Measurements from ENCODE around the gene C17orf67. TPM values are rescaled to one million over a fixed set of nuclear protein-coding genes. Genes with fewer than 3 reads are reported as not detected.

The C17orf67 gene
- total and polyA plus RNA-seq, 2 of the 13 experiments (the other 11 are each of a cell fraction or from before 2014, with no cell fraction given), result 0.41 to 0.86 TPM

DNA sequence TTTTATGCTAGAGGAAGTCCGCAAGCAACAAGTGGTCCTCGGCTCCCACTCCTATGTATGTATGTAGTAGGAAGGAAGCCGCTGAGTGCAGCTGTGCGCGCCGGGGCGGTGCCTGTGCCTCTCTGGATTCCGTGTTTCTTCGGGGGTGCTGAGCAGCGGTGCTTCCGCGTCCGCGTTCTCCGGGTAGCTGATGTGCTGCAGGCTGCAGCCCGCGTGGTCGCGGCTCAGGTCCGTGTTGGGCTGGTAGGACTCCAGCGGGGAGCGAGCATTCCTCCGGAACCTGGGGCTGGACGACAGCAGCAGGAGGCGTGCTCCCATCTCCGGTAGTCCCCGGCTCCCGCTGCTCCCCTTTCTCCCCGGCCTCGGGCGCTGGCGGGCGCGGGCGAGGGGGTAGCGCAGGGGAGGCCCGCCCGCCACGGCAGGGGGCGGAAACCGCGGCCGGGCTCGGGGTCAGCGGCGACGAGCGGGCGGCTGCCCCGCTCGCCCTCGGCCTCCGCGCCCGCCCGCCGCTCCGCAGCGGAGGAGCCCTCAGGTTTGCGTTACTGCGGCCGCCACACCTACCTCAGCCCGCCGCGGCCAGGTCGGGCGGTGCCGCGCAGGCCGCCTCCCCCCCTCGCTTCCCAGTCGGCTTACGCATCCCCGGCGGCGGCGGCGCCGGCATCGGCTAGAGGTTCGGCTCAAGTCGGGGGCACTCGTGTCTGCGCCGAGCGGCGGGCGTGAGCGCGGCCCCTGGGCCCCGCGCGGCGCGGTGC, 487 bp downstream of the C17orf67 start (continued):
- TF ChIP-seq, protein P1, sequence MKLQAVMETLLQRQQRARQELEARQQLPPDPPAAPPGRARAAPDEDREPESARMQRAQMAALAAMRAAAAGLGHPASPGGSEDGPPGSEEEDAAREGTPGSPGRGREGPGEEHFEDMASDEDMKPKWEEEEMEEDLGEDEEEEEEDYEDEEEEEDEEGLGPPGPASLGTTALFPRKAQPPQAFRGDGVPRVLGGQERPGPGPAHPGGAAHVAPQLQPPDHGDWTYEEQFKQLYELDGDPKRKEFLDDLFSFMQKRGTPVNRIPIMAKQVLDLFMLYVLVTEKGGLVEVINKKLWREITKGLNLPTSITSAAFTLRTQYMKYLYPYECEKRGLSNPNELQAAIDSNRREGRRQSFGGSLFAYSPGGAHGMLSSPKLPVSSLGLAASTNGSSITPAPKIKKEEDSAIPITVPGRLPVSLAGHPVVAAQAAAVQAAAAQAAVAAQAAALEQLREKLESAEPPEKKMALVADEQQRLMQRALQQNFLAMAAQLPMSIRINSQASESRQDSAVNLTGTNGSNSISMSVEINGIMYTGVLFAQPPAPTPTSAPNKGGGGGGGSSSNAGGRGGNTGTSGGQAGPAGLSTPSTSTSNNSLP (IDR thresholded peaks at IDR 0.05; ENCODE audit: low read depth, low read length), result no peak
- TF ChIP-seq PPARG (CRISPR knock-in tag; conservative IDR thresholded peaks at IDR 0.05) (no peak), ZNF879 (CRISPR knock-in tag; IDR thresholded peaks at IDR 0.05) (no peak), KAT7 (CRISPR knock-in tag; IDR thresholded peaks at IDR 0.05; ENCODE audit: borderline replicate concordance) (no peak), CBX5 (CRISPR knock-in tag; IDR thresholded peaks at IDR 0.05; ENCODE audit: borderline replicate concordance) (0 out of 2 replicates have a peak, but pooled peaks have one; percentile 16), KLF13 (CRISPR knock-in tag; IDR thresholded peaks at IDR 0.05) (0 out of 2 replicates have a peak, but pooled peaks have one; percentile 26), GATAD2A (CRISPR knock-in tag; IDR thresholded peaks at IDR 0.05) (no peak), SCMH1 (CRISPR knock-in tag; IDR thresholded peaks at IDR 0.05; ENCODE audit: borderline replicate concordance) (no peak)
- TF ChIP-seq, protein P2, sequence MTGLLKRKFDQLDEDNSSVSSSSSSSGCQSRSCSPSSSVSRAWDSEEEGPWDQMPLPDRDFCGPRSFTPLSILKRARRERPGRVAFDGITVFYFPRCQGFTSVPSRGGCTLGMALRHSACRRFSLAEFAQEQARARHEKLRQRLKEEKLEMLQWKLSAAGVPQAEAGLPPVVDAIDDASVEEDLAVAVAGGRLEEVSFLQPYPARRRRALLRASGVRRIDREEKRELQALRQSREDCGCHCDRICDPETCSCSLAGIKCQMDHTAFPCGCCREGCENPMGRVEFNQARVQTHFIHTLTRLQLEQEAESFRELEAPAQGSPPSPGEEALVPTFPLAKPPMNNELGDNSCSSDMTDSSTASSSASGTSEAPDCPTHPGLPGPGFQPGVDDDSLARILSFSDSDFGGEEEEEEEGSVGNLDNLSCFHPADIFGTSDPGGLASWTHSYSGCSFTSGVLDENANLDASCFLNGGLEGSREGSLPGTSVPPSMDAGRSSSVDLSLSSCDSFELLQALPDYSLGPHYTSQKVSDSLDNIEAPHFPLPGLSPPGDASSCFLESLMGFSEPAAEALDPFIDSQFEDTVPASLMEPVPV (CRISPR knock-in tag; IDR thresholded peaks at IDR 0.05), result no peak; the same call in 1 of the 2 replicates
- TF ChIP-seq, protein P3, sequence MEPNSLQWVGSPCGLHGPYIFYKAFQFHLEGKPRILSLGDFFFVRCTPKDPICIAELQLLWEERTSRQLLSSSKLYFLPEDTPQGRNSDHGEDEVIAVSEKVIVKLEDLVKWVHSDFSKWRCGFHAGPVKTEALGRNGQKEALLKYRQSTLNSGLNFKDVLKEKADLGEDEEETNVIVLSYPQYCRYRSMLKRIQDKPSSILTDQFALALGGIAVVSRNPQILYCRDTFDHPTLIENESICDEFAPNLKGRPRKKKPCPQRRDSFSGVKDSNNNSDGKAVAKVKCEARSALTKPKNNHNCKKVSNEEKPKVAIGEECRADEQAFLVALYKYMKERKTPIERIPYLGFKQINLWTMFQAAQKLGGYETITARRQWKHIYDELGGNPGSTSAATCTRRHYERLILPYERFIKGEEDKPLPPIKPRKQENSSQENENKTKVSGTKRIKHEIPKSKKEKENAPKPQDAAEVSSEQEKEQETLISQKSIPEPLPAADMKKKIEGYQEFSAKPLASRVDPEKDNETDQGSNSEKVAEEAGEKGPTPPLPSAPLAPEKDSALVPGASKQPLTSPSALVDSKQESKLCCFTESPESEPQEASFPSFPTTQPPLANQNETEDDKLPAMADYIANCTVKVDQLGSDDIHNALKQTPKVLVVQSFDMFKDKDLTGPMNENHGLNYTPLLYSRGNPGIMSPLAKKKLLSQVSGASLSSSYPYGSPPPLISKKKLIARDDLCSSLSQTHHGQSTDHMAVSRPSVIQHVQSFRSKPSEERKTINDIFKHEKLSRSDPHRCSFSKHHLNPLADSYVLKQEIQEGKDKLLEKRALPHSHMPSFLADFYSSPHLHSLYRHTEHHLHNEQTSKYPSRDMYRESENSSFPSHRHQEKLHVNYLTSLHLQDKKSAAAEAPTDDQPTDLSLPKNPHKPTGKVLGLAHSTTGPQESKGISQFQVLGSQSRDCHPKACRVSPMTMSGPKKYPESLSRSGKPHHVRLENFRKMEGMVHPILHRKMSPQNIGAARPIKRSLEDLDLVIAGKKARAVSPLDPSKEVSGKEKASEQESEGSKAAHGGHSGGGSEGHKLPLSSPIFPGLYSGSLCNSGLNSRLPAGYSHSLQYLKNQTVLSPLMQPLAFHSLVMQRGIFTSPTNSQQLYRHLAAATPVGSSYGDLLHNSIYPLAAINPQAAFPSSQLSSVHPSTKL (CRISPR knock-in tag; IDR thresholded peaks at IDR 0.05), result no peak; the same call in 1 of the 2 replicates
- TF ChIP-seq, protein P4, sequence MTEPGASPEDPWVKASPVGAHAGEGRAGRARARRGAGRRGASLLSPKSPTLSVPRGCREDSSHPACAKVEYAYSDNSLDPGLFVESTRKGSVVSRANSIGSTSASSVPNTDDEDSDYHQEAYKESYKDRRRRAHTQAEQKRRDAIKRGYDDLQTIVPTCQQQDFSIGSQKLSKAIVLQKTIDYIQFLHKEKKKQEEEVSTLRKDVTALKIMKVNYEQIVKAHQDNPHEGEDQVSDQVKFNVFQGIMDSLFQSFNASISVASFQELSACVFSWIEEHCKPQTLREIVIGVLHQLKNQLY (CRISPR knock-in tag; IDR thresholded peaks at IDR 0.05), result no peak
- TF ChIP-seq, protein P5, sequence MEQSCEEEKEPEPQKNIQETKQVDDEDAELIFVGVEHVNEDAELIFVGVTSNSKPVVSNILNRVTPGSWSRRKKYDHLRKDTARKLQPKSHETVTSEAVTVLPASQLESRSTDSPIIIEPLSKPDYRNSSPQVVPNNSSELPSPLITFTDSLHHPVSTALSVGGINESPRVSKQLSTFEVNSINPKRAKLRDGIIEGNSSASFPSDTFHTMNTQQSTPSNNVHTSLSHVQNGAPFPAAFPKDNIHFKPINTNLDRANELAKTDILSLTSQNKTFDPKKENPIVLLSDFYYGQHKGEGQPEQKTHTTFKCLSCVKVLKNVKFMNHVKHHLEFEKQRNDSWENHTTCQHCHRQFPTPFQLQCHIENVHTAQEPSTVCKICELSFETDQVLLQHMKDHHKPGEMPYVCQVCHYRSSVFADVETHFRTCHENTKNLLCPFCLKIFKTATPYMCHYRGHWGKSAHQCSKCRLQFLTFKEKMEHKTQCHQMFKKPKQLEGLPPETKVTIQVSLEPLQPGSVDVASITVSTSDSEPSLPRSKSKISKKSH (CRISPR knock-in tag; IDR thresholded peaks at IDR 0.05; ENCODE audit: borderline replicate concordance), result no peak
